A673 (cell line): ENCODE results near the gene MON2. TPM values are rescaled to one million over a fixed set of nuclear protein-coding genes. Genes with fewer than 3 reads are reported as not detected.

Experiments
- BruUV-seq: library from RNA; stranded (reverse); fragments of 400-500 nt; replicated peaks from 2 replicates; lab custom pipeline; 2021; lab: Mats Ljungman, UMichigan
- CTCF ChIA-PET: fragments of 300-600 bp; sonication (Branson Sonifier 250); formaldehyde crosslinking; loops from one replicate; lab custom pipeline; 2022; ENCODE audit warnings: antibody characterized with exemption; lab: Charles Lee
- POLR2A ChIA-PET: fragments of 300-600 bp; sonication (Branson Sonifier 250); formaldehyde crosslinking; loops from one replicate; lab custom pipeline; 2022; ENCODE audit warnings: antibody characterized with exemption; ENCODE audit not compliant: low non-redundant PET; lab: Charles Lee
- DNase-seq: peaks from one replicate; pipeline ENCODE4 v3.0.0-alpha.2; 2015; ENCODE audit warnings: low spot score
- H3K27ac ChIP-seq: fragments of 200-600 bp; sonication (generic); 2 replicates; pipeline ENCODE4 v1.5.1; 2016; ENCODE audit warnings: mixed run types, low read depth, mild to moderate bottlenecking, mixed read lengths, antibody characterized with exemption, low read length; ENCODE audit not compliant: poor library complexity, severe bottlenecking
- H3K27me3 ChIP-seq: fragments of 200-600 bp; sonication (generic); replicated peaks from 2 replicates; pipeline ENCODE4 v1.6.1; 2017; ENCODE audit warnings: mixed run types, low read depth, mild to moderate bottlenecking, mixed read lengths, antibody characterized with exemption, low read length; ENCODE audit not compliant: insufficient read depth, poor library complexity
- H3K36me3 ChIP-seq: fragments of 200-600 bp; sonication (generic); 2 replicates; pipeline ENCODE4 v1.6.1; 2016; ENCODE audit warnings: mixed run types, mild to moderate bottlenecking, mixed read lengths, antibody characterized with exemption, low read length; ENCODE audit not compliant: insufficient read depth, poor library complexity, severe bottlenecking
- H3K4me1 ChIP-seq: fragments of 200-600 bp; sonication (generic); 2 replicates; pipeline ENCODE4 v1.6.1; 2017; ENCODE audit warnings: mixed run types, mild to moderate bottlenecking, mixed read lengths, antibody characterized with exemption, low read length; ENCODE audit not compliant: insufficient read depth, poor library complexity, severe bottlenecking
- H3K4me3 ChIP-seq: fragments of 200-600 bp; sonication (generic); 2 replicates; pipeline ENCODE4 v1.5.1; 2016; ENCODE audit warnings: low read depth, mixed run types, mild to moderate bottlenecking, mixed read lengths, low read length; ENCODE audit not compliant: poor library complexity, severe bottlenecking
- H3K9me3 ChIP-seq: fragments of 200-600 bp; sonication (generic); 2 replicates; pipeline ENCODE4 v1.6.1; 2016; ENCODE audit warnings: mixed run types, low read depth, mild to moderate bottlenecking, mixed read lengths, antibody characterized with exemption, low read length; ENCODE audit not compliant: poor library complexity, severe bottlenecking
- EZH2 ChIP-seq: fragments of 200-600 bp; sonication (generic); IDR thresholded peaks from 2 replicates; pipeline ENCODE4 v1.6.1; 2017; ENCODE audit warnings: borderline replicate concordance, low read depth, mild to moderate bottlenecking, mixed read lengths, antibody characterized with exemption, low read length; ENCODE audit not compliant: poor library complexity, severe bottlenecking
- intact Hi-C: fragments of 100-400 bp; cut with micrococcal nuclease; formaldehyde crosslinking; loops from one replicate; pipeline ENCODE4 v1.10.0; 2022; ENCODE audit not compliant: unreplicated experiment
- total RNA-seq: library from RNA; stranded (reverse); gene quantifications from 2 replicates; pipeline ENCODE4 v1.2.3, GENCODE V29; 2021
- TF ChIP-seq, protein P1 (sequence below): fragments of 300-800, 200-600 bp; sonication (generic); conservative IDR thresholded peaks from 2 replicates; pipeline ENCODE4 v1.5.1; 2017; ENCODE audit warnings: low read depth, mild to moderate bottlenecking, antibody characterized with exemption, low read length, moderate library complexity, mixed read lengths

MON2 gene
- total RNA-seq, 1 experiment from 2014 or later = 36.0 TPM

DNA sequence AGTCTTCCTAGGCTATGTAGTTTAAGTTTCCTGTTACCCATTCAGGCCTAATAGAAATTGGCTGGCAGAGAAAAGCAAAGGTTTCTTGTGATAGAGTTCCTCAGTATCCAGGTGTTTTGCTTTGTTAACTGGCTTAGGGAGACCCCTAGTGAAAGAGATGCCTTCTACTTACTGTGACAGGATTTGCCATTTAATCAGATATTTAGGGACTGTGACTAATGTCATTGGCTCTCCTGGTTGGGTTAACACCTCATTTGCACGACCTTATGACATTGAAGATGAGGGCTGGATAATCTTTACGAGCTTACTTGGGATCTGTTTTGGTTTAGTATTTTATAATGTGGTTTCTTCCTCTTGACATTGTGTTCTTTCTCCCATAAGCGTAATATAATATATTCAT, 5.8 kb downstream of the MON2 start:
- Histone ChIP-seq H3K4me3 (no peak overlapping the region), H3K36me3 (no peaks in the 10 kb centered on the region), H3K27me3 (no peaks in the 10 kb centered on the region), H3K9me3 (no peaks in the 10 kb centered on the region), H3K4me1 (peaks cover 9% of the 10 kb centered on the region), H3K27ac (no peak overlapping the region)
- TF ChIP-seq, protein P1, sequence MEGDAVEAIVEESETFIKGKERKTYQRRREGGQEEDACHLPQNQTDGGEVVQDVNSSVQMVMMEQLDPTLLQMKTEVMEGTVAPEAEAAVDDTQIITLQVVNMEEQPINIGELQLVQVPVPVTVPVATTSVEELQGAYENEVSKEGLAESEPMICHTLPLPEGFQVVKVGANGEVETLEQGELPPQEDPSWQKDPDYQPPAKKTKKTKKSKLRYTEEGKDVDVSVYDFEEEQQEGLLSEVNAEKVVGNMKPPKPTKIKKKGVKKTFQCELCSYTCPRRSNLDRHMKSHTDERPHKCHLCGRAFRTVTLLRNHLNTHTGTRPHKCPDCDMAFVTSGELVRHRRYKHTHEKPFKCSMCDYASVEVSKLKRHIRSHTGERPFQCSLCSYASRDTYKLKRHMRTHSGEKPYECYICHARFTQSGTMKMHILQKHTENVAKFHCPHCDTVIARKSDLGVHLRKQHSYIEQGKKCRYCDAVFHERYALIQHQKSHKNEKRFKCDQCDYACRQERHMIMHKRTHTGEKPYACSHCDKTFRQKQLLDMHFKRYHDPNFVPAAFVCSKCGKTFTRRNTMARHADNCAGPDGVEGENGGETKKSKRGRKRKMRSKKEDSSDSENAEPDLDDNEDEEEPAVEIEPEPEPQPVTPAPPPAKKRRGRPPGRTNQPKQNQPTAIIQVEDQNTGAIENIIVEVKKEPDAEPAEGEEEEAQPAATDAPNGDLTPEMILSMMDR = no peak
- no peak for TF ChIP-seq EZH2
- intact Hi-C loops = loop anchor here (5.0 kb wide), 1 partner anchor 210 kb away; the partner anchor contains the start of gene USP15
- BruUV-seq = no TSS peak
- ChIA-PET POLR2A (no interaction called here), CTCF (no interaction called here)
- no peak for DNase-seq

DNA sequence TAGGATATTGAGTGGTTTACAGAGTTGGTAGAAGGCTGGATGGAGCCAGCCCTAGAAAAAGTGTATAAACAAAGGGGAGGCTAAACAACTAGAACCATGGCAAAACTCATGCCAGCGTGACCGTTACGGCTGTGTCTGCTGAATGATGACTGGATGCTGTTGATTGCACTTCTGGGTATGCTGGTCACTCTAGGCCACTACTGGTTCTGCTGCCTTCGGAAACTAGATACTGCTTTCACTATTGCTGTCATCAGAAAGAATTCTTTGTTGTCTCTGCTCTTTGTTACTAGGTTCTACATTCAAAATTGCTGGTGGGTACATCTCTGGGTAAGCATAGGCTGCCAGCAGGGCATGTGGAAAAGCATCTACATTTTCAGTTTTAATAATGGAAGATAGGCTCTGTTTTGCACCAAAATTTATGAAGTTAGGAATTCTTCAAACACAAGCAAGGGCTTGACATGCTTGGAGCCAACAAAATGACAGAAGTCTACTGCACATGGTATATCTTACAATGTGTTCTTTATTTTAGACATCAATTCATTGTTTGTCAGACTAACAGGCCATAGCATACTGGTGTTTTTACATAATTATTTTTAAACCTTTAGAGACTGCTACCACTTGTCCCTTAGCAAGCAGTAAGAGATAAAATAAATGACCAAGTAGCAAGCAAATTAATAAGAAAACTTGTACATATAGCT, 15.4 kb downstream of the MON2 start:
- H3K36me3 ChIP-seq = no peaks in the 10 kb centered on the region
- POLR2A ChIA-PET = no interaction called here
- TF ChIP-seq, protein P1 = no peak
- no peak for TF ChIP-seq EZH2
- intact Hi-C loops = no loop called here
- no TSS peak for BruUV-seq
- H3K27ac ChIP-seq = no peak overlapping the region
- DNase-seq = no peak
- no peaks in the 10 kb centered on the region for H3K9me3 ChIP-seq
- CTCF ChIA-PET = no interaction called here
- no peaks in the 10 kb centered on the region for H3K27me3 ChIP-seq
- H3K4me1 ChIP-seq = no peaks in the 10 kb centered on the region
- H3K4me3 ChIP-seq = no peak overlapping the region

DNA sequence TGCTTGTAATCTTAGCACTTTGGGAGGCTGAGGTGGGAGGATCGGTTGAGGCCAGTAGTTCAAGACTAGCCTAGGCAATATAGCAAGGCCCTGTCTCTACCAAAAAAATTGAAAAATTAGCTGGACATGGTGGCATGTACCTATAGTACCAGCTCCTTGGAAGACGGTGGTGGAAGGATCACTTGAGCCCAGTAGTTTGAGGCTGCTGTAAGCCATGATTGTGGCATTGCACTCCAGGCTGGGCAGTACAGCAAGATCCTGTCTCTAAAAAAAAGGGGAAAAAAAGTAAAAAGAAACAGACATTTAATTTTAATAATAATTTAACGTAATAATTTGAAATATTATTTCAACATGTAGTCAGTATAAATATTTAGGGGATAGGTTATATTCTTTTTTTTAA, 16.1 kb downstream of the MON2 start:
- POLR2A ChIA-PET = no interaction called here
- no peaks in the 10 kb centered on the region for H3K27me3 ChIP-seq
- TF ChIP-seq, protein P1 = no peak
- no peak for TF ChIP-seq EZH2

More for the DNA sequence above, 16.1 kb downstream of the MON2 start:
- BruUV-seq = no TSS peak
- H3K4me3 ChIP-seq = no peak overlapping the region
- CTCF ChIA-PET = no interaction called here
- no peak for DNase-seq
- intact Hi-C loops = no loop called here
- no peaks in the 10 kb centered on the region for H3K4me1 ChIP-seq
- no peaks in the 10 kb centered on the region for H3K9me3 ChIP-seq
- H3K27ac ChIP-seq = no peak overlapping the region
- H3K36me3 ChIP-seq = no peaks in the 10 kb centered on the region
